Activated CD8-positive, alpha-beta memory T cell treated with anti-CD3 and anti-CD28 coated beads for 1 hour (primary cell): Measurements from ENCODE around the gene CEP152.
"Not testable (repeated sequence)": the region's sequence is repeated elsewhere in the genome, so short reads cannot be mapped to it uniquely, and the experiment has no call there.

Experiments
- DNase-seq, 2 donors: peaks; one replicate each; pipeline ENCODE4 v3.0.0-alpha.2; 2020; ENCODE audit warnings: low read depth in 1 of 2; ENCODE audit errors: extremely low read depth in 1 of 2

The CEP152 gene

GRCh38 chr15:48814286-48814685 is 3.4 kb upstream of the CEP152 start:
- no peak for DNase-seq

GRCh38 chr15:48811325-48811958 is 573 bp upstream of the CEP152 start:
- no peak for DNase-seq

- no peak for DNase-seq
These were observed 4.7 kb downstream of the CEP152 start for GRCh38 chr15:48806151-48806550.

- no peak for DNase-seq
These were observed 5.3 kb downstream of the CEP152 start for GRCh38 chr15:48805591-48805990.

GRCh38 chr15:48803877-48804276 is 7.0 kb downstream of the CEP152 start:
- DNase-seq = no peak

DNA sequence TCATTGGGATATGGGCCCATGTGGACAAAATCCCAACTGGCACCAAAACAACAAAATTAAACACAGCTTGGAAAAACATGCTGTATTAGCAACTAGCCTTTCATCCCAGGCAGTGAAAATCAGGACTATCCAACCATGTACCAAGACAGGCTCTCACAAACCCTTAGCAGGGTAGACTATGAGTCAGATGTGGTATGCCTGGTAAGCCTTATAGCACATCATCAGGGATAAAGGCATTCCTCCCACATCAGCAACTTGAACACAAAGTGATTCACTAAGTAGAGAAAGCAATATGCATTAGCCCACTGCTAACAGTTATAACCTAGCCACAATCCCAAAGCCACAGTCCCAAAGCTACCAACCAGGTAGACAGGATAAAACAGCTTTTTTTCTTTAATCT is 8.0 kb downstream of the CEP152 start:
- DNase-seq = no peak

- DNase-seq = no peak
These were observed 8.6 kb downstream of the CEP152 start for GRCh38 chr15:48802257-48802656.

GRCh38 chr15:48800811-48801455 is 9.9 kb downstream of the CEP152 start:
- no peak for DNase-seq

GRCh38 chr15:48800245-48800644 is 10.6 kb downstream of the CEP152 start:
- DNase-seq = no peak

DNA sequence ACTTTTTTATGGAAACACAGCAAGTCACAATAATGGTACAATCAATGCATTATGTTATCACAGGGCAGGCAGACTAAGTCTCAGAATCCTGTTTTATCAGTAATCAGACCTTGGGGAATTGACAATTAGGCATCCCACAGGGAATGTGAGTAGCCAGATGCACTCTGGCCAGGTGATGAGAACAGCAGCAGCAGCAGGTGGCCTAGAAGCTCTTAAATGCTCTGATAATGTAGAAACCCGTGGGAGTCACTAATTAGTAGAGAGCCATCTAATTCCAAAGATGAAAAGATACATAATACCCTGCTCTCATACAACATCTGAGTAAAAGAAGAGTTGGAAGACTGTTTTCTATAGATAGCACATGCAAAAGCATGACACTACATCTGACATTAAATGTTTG is 12.6 kb downstream of the CEP152 start:
- DNase-seq = no peak

- DNase-seq = no peak
These were observed 13.9 kb downstream of the CEP152 start for GRCh38 chr15:48796930-48797329.

- no peak for DNase-seq
These were observed 14.3 kb downstream of the CEP152 start for GRCh38 chr15:48796521-48796920.

- DNase-seq = no peak
These were observed 15.0 kb downstream of the CEP152 start for GRCh38 chr15:48795901-48796300.

DNA sequence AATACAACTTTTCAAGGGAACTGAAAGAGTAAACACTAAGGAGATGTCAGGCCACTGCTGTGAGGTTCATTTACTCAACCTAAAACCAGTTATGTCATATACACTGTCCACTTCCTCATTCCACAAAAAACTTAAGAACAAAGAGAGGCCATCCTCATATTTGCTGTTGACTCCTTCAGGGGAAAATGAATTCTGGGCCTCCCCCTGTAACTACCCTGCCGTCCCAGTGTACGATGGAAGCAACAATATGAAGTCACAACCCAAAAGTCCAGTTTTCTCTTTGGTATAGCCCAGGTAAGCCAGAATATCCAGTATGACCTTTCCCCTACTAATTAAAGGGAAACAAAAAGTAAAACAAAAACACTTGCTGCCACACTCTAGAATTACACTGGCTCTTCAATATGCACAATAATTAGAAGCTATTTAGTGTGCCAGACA is 16.2 kb downstream of the CEP152 start:
- DNase-seq = no peak

DNA sequence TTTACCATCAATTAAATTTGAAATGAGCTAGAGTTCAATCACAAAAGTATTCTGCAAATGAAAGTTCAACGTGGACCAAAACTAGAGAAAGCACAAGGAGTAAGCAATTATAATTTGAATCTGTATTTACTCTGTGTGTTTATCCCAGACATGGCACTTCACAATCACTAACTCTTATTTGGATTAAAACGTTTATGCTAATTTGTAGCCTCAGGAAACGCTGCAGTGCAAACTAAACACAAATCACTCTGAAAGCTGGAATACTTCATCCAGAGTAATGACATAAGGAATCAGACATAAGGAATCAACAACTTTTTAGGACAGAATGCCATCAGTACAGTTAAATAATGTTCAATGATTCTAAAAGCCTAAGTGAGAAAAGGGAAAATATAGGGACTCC is 18.5 kb downstream of the CEP152 start:
- no peak for DNase-seq

GRCh38 chr15:48790466-48791115 is 20.3 kb downstream of the CEP152 start:
- not testable (repeated sequence) for DNase-seq

GRCh38 chr15:48785712-48786111 is 25.2 kb downstream of the CEP152 start:
- DNase-seq = no peak

DNA sequence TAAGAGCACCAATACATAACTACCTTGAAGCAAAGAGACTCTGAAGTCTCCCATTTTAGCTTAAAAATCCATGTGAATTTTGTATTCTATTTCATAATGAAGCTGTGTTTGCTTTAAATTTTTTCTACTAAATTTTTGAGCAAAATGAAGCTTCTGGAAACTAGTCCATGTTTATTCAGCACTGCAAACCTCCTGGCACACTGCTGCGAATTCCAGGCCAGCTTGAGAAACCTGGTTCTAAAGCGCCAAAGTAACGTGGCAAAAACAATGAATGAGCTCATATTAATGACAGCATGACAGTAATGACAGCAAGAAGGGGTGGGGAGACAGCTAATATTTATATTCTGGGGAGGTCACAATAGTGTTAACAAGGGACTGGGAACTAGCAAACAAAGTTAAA is 25.7 kb downstream of the CEP152 start:
- DNase-seq = no peak

- DNase-seq = no peak
These were observed 26.1 kb downstream of the CEP152 start for GRCh38 chr15:48784756-48785155.

- DNase-seq = no peak
These were observed 28.0 kb downstream of the CEP152 start for GRCh38 chr15:48782911-48783310.

GRCh38 chr15:48781481-48782081 is 29.3 kb downstream of the CEP152 start:
- DNase-seq = no peak

DNA sequence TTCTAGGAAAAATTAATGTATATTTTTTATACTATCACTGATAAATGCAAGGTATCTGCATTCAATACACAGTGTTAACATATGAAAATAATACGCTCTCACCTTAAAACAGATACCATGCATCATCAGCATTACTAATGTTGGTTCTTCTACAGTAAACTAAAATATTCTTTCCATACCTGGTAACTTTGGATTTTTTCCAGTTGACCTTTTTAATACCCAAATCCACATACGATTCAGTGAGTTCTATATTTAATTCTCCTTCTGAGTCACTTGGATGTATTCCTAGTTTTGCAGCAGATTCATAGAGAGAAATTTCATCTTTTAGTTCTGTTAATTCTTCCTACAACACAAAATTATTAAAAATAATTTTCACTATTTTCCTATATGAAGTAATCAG is 29.9 kb downstream of the CEP152 start:
- DNase-seq = no peak
